Measurements from ENCODE around the gene KCNN1. TPM values are rescaled to one million over a fixed set of nuclear protein-coding genes. Genes with fewer than 3 reads are reported as not detected.

KCNN1 gene
- polyA plus RNA-seq, 3 donors: not detected

DNA sequence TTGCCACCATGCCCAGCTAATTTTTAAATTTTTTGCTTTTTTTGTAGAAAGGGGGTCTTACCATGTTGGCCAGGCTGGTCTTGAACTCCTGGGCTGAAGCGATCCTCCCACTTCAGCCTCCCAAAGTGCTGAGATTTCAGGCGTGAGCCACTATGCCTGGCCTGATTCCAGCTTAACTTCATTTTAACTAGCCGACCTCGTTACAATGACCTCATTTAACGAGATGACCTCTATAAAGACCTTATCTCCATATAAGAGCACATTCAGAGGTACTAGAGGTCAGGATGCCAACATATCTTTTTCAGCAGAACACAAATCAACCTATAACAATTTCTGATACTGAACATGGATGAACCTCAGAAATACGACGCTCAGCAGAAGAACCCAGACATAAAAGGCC, 10.6 kb downstream of the KCNN1 start:
- Histone ChIP-seq H3K4me3 (replicated peaks in 1 of 3; ENCODE audit: low read depth in 2 of 3, low read length in 3 of 3) (no peak overlapping the region), H3K79me2 (ENCODE audit: insufficient read depth, low read length) (no peaks in the 10 kb centered on the region), H2AFZ (ENCODE audit: insufficient read depth, low read depth, low read length, poor library complexity, severe bottlenecking) (no peak overlapping the region), H4K20me1 (ENCODE audit: insufficient read depth, low read length) (no peaks in the 10 kb centered on the region), H3K36me3 (replicated peaks in 1 of 2; ENCODE audit: control insufficient read depth in 1 of 2, insufficient read depth in 2 of 2, low read length in 2 of 2) (no peaks in the 10 kb centered on the region), H3K9me3 (replicated peaks in 1 of 2; ENCODE audit: control insufficient read depth in 1 of 2, insufficient read depth in 1 of 2, low read length in 2 of 2) (no peaks in the 10 kb centered on the region), H3K4me2 (replicated peaks; ENCODE audit: extremely low read depth, low read length, poor library complexity, severe bottlenecking) (no peak overlapping the region), H3K9ac (ENCODE audit: insufficient read depth, low read length, poor library complexity, severe bottlenecking) (no peak overlapping the region), H3K27me3 (ENCODE audit: control insufficient read depth in 2 of 2, insufficient read depth in 2 of 2, low read length in 2 of 2) (no peaks in the 10 kb centered on the region), H3K27ac (ENCODE audit: low read depth in 1 of 2, low read length in 2 of 2) (no peak overlapping the region), H3K4me1 (ENCODE audit: control insufficient read depth in 1 of 2, insufficient read depth in 2 of 2, low read length in 2 of 2) (peaks cover 0 to 5% of the 10 kb centered on the region in 2 donors)
- Mint-ChIP-seq H3K4me1 (peaks cover 9% of the 10 kb centered on the region), H3K9me3 (no peaks in the 10 kb centered on the region), H3K4me3 (no peak overlapping the region), H3K36me3 (no peaks in the 10 kb centered on the region), H3K27me3 (ENCODE audit: low read depth in 3 of 3) (peaks cover 6 to 22% (median 8%) of the 10 kb centered on the region in 3 donors), H3K27ac (no peak overlapping the region)
- TF ChIP-seq CTCF (IDR thresholded peaks at IDR 0.05): no peak
- DNase-seq: no peak
- intact Hi-C loops (cut with micrococcal nuclease): no loop called here
- 81% methylated on average over 4 of the region's 7 CpGs for WGBS (ENCODE audit: insufficient coverage)

DNA sequence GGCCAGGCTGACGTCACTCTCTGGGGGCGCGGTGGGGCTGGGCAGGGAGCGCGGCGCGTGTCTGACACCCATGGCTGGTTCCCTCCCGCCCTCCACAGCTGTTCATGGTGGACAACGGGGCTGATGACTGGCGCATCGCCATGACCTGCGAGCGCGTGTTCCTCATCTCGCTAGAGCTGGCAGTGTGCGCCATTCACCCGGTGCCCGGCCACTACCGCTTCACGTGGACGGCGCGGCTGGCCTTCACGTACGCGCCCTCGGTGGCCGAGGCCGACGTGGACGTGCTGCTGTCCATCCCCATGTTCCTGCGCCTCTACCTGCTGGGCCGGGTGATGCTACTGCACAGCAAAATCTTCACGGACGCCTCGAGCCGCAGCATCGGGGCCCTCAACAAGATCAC, 14.7 kb downstream of the KCNN1 start:
- H3K4me3 Mint-ChIP-seq: no peak overlapping the region
- intact Hi-C loops (cut with micrococcal nuclease): no loop called here
- TF ChIP-seq CTCF (IDR thresholded peaks at IDR 0.05): no peak
- Histone ChIP-seq H4K20me1 (ENCODE audit: insufficient read depth, low read length) (no peaks in the 10 kb centered on the region), H3K27ac (ENCODE audit: low read depth in 1 of 2, low read length in 2 of 2) (no peak overlapping the region), H3K4me2 (replicated peaks; ENCODE audit: extremely low read depth, low read length, poor library complexity, severe bottlenecking) (no peak overlapping the region), H3K4me3 (replicated peaks in 1 of 3; ENCODE audit: low read depth in 2 of 3, low read length in 3 of 3) (no peak overlapping the region), H3K9ac (ENCODE audit: insufficient read depth, low read length, poor library complexity, severe bottlenecking) (no peak overlapping the region), H2AFZ (ENCODE audit: insufficient read depth, low read depth, low read length, poor library complexity, severe bottlenecking) (no peak overlapping the region), H3K79me2 (ENCODE audit: insufficient read depth, low read length) (no peaks in the 10 kb centered on the region), H3K36me3 (replicated peaks in 1 of 2; ENCODE audit: control insufficient read depth in 1 of 2, insufficient read depth in 2 of 2, low read length in 2 of 2) (no peaks in the 10 kb centered on the region), H3K9me3 (replicated peaks in 1 of 2; ENCODE audit: control insufficient read depth in 1 of 2, insufficient read depth in 1 of 2, low read length in 2 of 2) (no peaks in the 10 kb centered on the region), H3K4me1 (ENCODE audit: control insufficient read depth in 1 of 2, insufficient read depth in 2 of 2, low read length in 2 of 2) (peaks cover 0 to 5% of the 10 kb centered on the region in 2 donors), H3K27me3 (ENCODE audit: control insufficient read depth in 2 of 2, insufficient read depth in 2 of 2, low read length in 2 of 2) (no peaks in the 10 kb centered on the region)
- H3K27ac Mint-ChIP-seq: no peak overlapping the region
- DNase-seq: no peak
- H3K9me3 Mint-ChIP-seq: no peaks in the 10 kb centered on the region
- peaks cover 4 to 20% (median 8%) of the 10 kb centered on the region in 3 donors for H3K27me3 Mint-ChIP-seq (ENCODE audit: low read depth in 3 of 3)
- peaks cover 9% of the 10 kb centered on the region for H3K4me1 Mint-ChIP-seq
- no peaks in the 10 kb centered on the region for H3K36me3 Mint-ChIP-seq
- 96% methylated on average over 38 of the region's 38 CpGs for WGBS (ENCODE audit: insufficient coverage)

Measured in CD14-positive monocyte (primary cell).